Gastroesophageal sphincter (tissue), 3 donors: ENCODE results near the gene CENPS.

Experiments
- CTCF ChIP-seq, 4 experiments: fragments of 200-600 bp in 2 of 4; fragments of 450-650 bp in 2 of 4; sonication (generic) in 1 of 4; IDR thresholded peaks; one replicate each; pipeline ENCODE4 v1.5.1; 2017 to 2019; ENCODE audit warnings: antibody characterized with exemption in 4 of 4, mild to moderate bottlenecking in 2 of 4, moderate library complexity in 2 of 4
- POLR2A ChIP-seq, 2 donors: fragments of 450-650 bp; IDR thresholded peaks; one replicate each; pipeline ENCODE4 v1.6.1; 2017; ENCODE audit warnings: antibody characterized with exemption in 2 of 2, mild to moderate bottlenecking in 2 of 2, moderate library complexity in 1 of 2

- TF ChIP-seq CTCF (IDR thresholded peaks at IDR 0.05) (no peak), POLR2A (IDR thresholded peaks at IDR 0.05) (no peak)
These were observed 8.5 kb downstream of the CENPS start for GRCh38 chr1:10438677-10439163.
